ENCODE data around the gene SMAD5. TPM values are rescaled to one million over a fixed set of nuclear protein-coding genes. Genes with fewer than 3 reads are reported as not detected.
A peak's percentile ranks its signal among the peaks of the same experiment; 100 is the strongest.

Gene SMAD5
- total RNA-seq, 6 experiments from 2014 or later: 19.2 to 49.2 (median 30.6) TPM

GRCh38 chr5:136149891-136150290 lies 17.2 kb downstream of the SMAD5 start:
- Histone ChIP-seq H3K27me3 (no peaks in the 10 kb centered on the region), H3K36me3 (peaks cover 0 to 12% (median 4%) of the 10 kb centered on the region in 4 donors), H3K9me3 (no peaks in the 10 kb centered on the region), H3K4me3 (no peak overlapping the region), H3K27ac (peak overlapping the region in 2 of 3 donors; percentile 41 to 44), H3K4me1 (peaks cover 0 to 42% (median 7%) of the 10 kb centered on the region in 4 donors)
- DNase-seq: no peak
- ATAC-seq: peak; percentile 77 to 90 (median 84)
- TF ChIP-seq CTCF (IDR thresholded peaks at IDR 0.05) (no peak), POLR2A (IDR thresholded peaks at IDR 0.05) (no peak)
- WGBS (ENCODE audit: insufficient coverage, low coverage, low lambda C conversion rate, missing lambda C conversion rate): 19% methylated on average over 1 of the region's 1 CpG
- intact Hi-C loops (cut with DNase I): no loop called here

GRCh38 chr5:136153581-136154236 lies 21.1 kb downstream of the SMAD5 start:
- Histone ChIP-seq H3K4me1 (peaks cover 0 to 36% (median 7%) of the 10 kb centered on the region in 4 donors), H3K4me3 (no peak overlapping the region), H3K9me3 (no peaks in the 10 kb centered on the region), H3K36me3 (peaks cover 0 to 24% (median 8%) of the 10 kb centered on the region in 4 donors), H3K27ac (no peak overlapping the region), H3K27me3 (no peaks in the 10 kb centered on the region)
- ATAC-seq (no peak), DNase-seq (no peak)
- intact Hi-C loops (cut with DNase I): no loop called here
- no peak for TF ChIP-seq POLR2A (IDR thresholded peaks at IDR 0.05)
- TF ChIP-seq CTCF (IDR thresholded peaks at IDR 0.05): no peak
- 94% methylated on average over 11 of the region's 11 CpGs for WGBS (ENCODE audit: insufficient coverage, low coverage, low lambda C conversion rate, missing lambda C conversion rate)

- no peak overlapping the region for H3K4me3 ChIP-seq
- no peak for TF ChIP-seq POLR2A (IDR thresholded peaks at IDR 0.05)
- no peak for TF ChIP-seq CTCF (IDR thresholded peaks at IDR 0.05)
- H3K9me3 ChIP-seq: no peaks in the 10 kb centered on the region
- intact Hi-C loops (cut with DNase I): no loop called here
- DNase-seq (no peak), ATAC-seq (no peak)
- H3K4me1 ChIP-seq: peaks cover 0 to 22% (median 7%) of the 10 kb centered on the region in 4 donors
- H3K27ac ChIP-seq: no peak overlapping the region
- H3K27me3 ChIP-seq: no peaks in the 10 kb centered on the region
- 92% methylated on average over 2 of the region's 2 CpGs for WGBS (ENCODE audit: insufficient coverage, low coverage, low lambda C conversion rate, missing lambda C conversion rate)
- peaks cover 0 to 24% (median 8%) of the 10 kb centered on the region in 4 donors for H3K36me3 ChIP-seq
Observed at GRCh38 chr5:136155078-136155477, 22.4 kb downstream of the SMAD5 start.

GRCh38 chr5:136155761-136156160 lies 23.1 kb downstream of the SMAD5 start:
- no peak for ATAC-seq
- H3K27ac ChIP-seq: no peak overlapping the region
- H3K27me3 ChIP-seq: no peaks in the 10 kb centered on the region
- no peaks in the 10 kb centered on the region for H3K9me3 ChIP-seq
- intact Hi-C loops (cut with DNase I): no loop called here
- no peak for TF ChIP-seq POLR2A (IDR thresholded peaks at IDR 0.05)
- TF ChIP-seq CTCF (IDR thresholded peaks at IDR 0.05): no peak
- no peak overlapping the region for H3K4me3 ChIP-seq
- H3K36me3 ChIP-seq: peaks cover 0 to 24% (median 8%) of the 10 kb centered on the region in 4 donors
- DNase-seq: no peak
- H3K4me1 ChIP-seq: peaks cover 0 to 15% (median 3%) of the 10 kb centered on the region in 4 donors
- WGBS (ENCODE audit: insufficient coverage, low coverage, low lambda C conversion rate, missing lambda C conversion rate): no CpG with 5 or more reads among the region's 1 CpG
